Stimulated activated CD8-positive, alpha-beta memory T cell treated with anti-CD3 and anti-CD28 coated beads, Interleukin-7, amount 100 ng/mL, for 1 hour (primary cell): ENCODE results near the gene MELK.

Source experiments
- DNase-seq, 2 donors: peaks; one replicate each; pipeline ENCODE4 v3.0.0-alpha.2; 2020; ENCODE audit warnings: low read depth in 2 of 2

Gene MELK

DNA sequence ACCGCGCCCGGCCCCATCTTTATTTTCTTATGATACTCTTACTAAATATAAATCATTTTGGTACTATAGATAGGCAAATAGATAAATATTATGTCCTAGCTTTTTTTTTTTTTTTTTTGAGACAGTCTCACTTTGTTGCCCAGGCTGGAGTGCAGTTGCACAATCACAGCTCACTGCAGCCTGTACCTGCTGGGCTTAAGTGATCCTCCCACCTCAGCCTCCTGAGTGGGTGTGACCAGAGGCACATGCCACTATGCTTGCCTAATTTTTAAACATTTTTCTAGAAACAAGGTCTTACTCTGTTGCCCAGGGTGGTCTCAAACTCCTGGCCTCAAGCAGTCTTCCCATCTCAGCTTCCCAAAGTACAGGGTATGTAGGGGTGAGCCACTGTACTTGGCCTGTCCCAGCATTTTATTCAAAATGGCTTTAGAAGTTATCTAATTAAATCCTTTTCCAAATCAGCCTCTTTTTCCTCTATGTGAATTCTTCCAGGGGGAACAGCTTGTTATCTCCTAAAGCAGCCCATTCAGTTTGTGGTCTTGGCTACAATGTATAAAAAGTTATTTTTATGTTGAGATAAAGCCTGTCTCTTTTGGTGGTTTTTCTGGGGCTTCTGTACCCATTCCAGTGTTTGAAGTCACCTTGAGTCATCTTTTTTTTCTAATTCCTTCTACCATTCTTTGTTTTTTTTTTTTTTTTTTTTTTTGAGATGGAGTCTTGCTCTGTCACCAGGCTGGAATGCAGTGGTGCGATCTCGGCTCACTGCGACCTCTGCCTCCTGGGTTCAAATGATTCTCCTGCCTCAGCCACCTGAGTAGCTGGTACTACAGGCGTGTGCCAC is 12.1 kb downstream of the MELK start:
- no peak for DNase-seq

DNA sequence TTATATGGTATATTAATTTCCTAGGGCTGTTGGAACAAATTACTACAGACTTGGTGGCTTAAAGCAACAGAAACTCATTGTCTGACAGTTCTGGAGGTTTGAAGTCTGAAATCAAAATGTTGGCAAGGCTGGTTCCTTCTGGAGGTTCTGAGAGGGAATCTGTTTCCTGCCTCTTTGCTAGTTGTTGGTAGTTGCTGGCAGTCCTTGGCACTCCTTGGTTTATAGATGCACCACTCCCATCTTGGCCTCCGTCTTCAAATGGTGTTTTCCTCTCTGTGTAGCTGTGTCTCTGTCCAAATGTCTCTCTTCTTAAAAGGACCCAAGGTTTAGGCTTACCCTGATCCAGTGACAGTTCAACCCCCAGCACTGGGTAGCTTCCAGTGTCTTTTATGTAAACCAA is 17.5 kb downstream of the MELK start:
- no peak for DNase-seq

DNA sequence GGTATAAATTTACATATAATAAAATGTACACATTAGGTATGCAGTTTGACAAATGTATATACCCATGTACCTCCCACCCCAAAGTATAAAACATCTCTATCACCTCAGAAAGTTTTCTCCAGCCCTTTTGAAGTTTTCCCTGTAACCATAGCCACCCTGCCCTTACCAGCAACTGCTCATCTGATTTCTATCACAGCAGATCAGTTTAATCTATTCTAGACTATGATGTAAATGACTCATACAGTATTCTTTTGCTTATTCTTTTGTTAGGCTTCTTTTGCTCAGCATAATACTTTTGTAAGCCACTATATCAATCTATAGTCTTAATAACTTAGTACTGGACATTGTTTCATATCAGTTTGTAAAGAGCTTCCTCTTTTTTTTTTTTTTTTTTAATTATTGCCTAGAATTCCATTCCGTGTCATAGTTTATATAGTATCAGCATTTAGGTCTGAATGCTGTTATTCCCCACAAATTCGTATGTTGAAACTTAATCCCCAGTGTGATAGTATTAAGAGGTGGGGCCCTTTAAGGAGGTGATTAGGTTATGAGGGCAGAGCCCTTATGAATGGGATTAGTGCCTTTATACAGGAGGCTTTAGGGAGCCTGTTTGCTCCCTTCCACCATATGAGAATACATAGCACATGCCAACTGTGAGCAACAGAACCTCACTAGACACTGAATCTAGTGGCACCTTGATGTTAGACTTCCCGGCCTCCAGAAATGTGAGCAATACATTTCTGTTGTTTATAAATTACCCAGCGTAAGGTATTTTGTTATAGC is 20.3 kb downstream of the MELK start:
- DNase-seq = no peak

DNA sequence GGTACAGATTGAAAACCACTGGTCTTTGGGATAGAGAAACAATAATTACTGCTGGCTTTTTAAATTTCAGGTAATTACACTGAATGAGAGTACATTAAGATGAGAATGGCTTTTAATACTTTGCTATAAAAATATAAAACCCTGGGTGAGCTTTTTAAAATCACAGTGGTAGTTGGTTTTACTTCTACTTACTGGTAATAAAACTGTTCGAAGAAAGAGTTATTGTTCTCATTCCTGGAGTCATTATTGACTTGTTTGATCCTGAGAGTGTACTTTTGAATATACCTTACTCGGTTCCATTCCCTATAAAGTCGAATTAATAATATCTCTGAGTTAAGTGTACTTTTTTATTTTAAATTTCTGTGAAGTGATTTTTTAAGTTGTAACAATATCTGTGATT is 21.5 kb downstream of the MELK start:
- DNase-seq = no peak

DNA sequence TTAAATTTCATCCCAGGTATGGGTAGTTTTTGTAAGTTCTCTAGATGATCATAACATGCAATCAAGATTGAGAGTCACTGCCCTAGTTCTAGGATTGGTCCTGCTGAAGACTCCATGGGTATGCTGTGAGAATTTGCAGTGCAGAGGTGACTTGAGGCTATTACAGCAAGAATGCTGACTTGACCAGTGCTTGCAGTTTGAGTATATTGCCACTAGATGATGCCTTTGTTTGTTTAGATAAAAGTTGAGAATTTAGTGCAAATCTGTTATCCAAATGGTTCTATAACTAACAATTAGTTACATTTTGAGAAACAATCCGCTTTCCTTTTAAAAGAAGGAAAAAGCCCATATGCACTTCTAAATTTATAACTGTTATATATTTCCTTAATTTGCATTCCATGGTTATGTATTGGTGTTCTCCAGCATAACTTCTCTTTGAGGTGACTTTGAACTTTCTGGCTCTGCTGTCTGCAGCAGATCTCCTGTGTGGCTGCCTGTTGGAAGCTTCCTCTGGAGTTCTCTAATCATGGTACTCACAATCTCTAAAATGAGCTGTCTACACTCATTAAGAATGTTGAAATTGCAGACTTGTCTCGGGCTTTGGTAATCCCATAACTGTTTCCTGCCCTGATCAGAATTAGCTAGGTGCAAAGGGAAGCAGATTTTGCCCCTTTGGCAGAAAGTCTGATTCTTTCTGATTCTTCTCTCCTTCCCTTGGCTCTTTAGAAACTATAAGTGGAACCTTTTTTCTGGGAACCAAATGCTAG is 24.9 kb downstream of the MELK start:
- no peak for DNase-seq

DNA sequence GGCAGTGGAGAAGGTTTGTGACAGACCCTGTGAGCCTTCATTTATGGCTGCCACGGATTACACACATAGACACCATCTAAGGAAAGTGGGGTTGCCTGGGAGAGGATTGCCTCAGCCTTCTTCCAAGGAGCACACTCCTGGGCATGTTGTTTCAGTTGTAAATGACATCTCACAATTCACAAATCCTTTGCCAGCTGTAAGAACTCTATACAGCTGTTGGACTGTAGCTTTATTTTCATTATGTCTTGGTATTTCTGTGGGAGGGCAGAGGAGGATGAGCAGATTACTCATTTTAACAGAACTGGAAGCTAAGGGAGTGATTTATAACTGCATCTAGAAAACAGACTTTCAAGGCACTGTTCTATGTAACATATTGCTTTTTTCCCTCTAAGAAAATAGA is 25.6 kb downstream of the MELK start:
- DNase-seq = no peak

DNA sequence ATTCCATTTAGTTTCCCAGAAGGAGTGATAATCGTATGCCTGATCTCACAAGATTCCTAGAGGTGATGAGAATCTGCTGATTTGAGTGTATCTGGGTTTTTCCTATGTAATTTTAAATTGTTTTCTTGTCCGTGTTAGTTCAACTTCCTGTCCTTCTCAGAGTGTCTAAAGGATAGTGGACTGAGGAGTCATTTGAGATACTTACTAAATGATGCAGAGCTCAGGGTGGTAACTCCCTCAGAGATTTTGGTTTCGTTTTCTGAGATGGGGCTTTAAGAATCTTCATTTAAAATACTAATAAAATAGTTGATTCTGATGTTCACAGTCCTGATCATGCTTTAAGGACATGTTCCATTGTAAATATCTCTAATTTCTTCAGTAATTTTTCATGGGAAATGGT is 30.3 kb downstream of the MELK start:
- DNase-seq = no peak

DNA sequence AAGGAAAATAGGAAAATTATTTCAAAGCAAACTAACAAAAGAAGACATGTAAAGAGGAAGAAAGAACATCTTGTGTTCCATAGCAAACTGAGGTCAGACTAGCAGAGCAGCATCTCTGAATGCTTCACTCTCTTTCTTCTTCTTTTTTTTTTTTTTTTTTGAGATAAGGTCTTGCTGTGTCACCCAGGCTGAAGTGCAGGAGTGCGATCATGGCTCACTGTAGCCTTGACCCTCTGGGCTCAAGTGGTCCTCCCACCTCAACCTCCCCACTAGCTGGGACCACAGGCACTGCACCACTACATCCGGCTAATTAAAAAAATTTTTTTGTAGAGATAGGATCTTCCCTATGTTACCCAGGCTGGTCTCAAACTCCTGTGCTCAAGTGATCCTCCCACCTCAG is 36.6 kb downstream of the MELK start:
- DNase-seq = no peak

DNA sequence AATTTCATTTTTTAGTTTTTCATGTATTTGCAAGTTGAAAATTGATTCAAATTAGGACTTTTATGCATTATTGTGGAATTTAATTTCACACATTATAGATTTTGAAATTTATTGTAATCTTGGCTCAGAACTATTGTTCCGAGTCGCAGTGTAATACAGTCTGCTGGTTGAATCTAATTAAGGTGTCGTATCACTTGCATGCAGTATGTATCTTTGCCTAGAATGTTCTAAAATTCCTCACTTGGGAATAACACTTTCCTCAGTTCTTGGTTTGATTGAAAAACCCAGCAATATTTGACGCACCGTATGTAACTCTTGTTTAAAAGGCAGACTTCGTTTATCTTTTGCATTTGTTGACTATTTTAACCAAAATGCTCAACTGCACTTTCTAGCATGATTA is 49.4 kb downstream of the MELK start:
- DNase-seq = no peak

DNA sequence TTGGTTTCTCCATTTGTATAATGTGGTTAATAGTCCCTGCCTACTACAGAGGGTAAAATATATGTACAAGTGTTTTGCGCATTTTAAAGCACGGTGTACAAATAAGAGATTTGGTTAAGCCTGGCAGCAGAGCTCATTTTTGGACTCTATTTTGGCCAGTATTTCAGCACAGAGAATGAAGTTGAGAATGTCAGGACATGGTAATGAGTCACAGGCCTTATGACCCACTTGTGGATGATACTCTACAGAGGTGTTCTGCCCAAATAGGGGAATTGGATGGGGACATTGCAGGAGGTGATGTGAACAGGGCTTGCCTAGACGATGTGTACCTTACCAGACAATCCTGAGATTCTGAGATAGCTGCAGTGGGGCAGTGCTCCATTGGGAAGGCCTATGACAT is 50.6 kb downstream of the MELK start:
- DNase-seq = no peak

DNA sequence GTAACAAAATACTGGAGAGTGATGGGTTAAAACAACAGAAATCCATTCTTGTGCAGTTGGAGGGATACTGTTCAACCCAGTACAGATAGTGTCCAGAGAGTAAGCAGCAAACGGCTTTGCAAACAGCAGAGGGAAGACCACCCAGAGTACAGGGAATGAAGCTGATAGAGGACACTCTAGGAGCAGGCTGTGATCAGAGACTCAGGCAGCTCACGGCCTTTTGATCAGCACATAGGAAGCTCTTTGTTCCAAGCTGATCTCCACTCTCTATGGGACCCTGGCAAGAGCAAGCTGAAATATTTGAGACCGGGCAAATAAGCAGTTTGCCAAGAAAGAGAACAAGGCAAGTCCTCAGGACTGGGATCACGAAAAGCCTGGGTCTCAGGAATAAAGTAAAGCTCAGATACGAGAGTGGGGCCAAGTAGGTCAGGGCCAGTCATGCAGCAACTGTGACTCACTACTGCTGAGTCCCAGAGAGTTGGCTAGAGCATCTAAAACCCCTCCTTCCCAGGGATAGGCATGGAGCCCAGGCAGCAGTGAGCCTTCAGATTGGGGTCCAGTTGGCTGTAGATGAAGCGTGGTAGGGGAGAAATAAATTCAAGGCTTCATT is 52.4 kb downstream of the MELK start:
- DNase-seq = no peak

DNA sequence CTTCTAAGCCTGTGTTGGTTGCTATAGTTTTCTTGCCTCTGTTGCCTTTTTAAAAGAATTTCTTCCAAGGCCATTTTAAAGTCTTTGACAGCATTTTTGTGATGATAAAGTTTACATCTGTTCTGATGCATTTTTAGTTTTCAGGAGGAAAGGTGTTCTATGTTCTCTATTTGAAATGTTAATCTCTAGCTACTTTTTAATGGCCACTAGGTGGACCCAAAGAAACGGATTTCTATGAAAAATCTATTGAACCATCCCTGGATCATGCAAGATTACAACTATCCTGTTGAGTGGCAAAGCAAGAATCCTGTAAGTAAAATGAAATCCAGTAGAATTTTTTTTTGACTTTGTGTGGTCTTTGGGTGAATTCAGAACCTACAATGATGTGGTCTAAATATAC is 60.2 kb downstream of the MELK start:
- DNase-seq = no peak

DNA sequence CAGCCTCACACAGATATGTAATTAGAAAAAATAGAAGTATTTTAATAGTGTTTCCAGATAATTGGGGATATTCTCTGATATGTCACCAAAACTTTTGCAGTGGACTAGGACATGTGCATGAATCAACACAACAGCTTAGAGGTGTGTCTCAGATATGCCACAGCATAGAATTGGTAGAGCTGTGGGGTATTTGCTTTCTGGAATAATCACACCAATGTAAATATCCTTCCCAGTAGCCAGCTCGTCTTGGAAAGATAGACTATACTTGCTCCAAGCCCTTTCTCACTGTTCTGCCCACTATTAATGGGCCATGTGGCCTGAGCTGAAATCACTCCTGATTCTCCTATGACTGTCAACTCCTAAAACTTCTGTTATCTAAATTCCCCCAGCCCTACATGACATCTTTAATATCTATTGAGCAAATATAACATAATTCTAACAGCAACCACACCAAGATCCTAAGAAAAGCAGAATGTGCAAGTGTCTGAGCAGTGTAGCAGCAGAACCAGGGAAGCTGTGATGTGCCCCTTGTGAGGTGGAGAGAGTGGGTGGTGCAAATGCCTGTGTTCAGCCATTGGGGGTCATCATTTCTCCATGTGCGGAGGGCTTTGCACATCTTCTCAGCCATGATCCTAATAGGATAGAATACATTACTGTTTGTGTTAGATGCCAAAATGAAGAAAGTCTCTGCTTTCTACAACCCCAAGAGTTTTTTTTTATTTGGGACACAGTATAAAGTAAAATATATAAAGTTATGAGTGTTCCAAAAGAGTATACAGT is 65.0 kb downstream of the MELK start:
- no peak for DNase-seq

DNA sequence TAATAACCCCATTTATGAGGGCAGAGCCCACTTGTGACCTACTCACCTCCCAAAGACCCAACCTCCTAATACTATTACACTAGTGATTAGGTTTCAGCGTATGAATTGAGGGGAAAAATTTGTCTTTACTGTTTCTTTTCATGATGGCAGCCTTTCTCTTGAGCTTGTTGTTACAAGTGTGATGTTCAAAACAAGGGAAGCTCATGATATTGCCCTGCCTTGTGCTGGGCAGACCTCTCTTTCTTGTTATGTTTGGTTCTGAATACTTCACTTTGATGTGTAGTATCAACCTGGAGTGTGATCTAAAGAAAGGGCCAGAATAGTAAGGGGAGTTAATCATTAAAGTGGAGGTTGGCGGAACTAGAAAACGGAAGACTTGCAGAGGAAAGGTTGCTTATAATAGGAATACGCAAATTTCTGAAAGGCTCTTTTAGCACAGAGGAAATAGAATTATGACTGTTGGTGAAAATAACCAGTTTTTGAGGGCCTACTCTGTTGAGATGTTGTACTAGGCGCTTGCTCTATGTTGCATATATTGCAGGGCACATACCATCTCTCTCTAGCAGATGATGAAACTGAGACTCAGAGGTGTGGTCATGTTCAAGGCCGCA is 68.2 kb downstream of the MELK start:
- DNase-seq = no peak

DNA sequence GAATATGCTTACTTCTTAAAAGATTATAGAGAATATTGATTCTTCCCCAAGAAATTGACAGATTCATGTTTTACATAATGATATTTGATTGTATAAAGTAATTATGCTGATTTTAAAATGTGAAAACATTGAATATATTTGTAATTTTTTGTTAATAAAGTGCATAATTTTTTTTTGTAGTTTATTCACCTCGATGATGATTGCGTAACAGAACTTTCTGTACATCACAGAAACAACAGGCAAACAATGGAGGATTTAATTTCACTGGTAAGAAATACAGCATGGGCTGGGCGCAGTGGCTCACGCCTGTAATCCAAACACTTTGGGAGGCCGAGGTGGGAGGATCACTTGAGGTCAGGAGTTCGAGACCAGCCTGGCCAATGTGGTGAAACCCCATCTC is 70.1 kb downstream of the MELK start:
- DNase-seq = no peak

DNA sequence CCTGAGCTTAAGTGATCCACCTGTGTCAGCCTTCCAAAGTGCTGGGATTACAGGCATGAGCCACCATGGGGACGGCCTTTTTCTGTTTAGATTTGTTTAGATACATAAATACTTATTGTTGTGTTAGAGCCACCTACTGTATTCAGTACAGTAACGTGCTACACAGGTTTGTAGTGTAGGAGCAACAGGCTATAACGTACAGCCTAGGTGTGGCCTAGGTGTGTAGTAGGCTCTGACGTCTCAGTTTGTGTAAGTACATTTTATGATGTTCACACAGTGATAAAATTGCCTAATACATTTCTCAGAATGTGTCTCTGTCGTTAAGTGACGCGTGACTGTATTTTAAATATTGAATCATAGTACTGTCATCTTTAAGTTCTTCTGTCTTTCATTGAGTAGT is 84.1 kb downstream of the MELK start:
- no peak for DNase-seq

DNA sequence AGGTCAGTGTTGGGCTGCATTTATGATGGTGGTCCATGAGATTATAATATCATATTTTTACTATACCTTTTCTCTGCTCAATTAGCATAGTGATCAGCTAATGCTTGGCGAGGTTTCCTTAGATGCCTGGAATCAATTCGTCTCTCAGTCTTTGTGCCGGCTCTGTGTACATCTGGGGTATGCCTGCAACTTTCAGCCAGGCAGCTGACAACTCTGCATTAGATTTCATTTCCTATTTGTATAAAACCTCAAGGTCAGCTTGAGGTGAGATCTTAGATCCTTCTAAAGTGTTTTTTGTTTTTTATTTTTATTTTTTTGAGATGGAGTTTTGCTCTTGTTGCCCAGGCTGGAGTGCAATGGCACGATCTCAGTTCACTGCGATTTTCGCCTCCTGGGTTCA is 86.8 kb downstream of the MELK start:
- no peak for DNase-seq

DNA sequence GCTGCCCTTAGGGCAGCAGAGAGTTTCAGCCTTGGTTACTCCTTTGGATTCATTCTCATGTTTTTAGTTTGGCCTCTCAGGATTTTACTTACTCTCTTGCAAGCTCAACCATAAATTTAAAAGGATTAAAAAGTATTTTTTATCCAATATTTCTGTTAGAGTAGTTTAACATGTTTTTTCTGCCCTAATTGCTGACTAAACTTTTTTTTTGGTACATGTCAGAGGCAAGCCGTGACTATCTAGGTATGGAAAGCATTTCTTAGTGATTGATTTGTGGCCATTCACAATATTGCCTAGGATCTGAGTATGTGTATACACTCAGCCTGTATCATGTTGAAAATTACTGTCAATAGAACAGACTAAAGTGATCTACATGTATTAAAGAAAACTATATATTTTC is 92.1 kb downstream of the MELK start:
- no peak for DNase-seq

DNA sequence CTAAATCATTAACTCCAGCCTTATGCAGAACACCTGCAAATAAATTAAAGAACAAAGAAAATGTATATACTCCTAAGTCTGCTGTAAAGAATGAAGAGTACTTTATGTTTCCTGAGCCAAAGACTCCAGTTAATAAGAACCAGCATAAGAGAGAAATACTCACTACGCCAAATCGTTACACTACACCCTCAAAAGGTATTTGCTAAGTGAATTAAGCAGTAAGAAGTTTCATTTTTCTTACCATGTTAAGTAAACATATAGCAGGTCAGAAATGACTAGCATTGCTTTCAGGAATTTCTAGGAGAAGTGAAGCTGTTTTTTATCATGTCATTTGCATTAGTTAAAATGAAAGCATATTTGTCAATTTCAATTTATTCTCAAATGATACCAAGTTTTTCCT is 92.7 kb downstream of the MELK start:
- no peak for DNase-seq

DNA sequence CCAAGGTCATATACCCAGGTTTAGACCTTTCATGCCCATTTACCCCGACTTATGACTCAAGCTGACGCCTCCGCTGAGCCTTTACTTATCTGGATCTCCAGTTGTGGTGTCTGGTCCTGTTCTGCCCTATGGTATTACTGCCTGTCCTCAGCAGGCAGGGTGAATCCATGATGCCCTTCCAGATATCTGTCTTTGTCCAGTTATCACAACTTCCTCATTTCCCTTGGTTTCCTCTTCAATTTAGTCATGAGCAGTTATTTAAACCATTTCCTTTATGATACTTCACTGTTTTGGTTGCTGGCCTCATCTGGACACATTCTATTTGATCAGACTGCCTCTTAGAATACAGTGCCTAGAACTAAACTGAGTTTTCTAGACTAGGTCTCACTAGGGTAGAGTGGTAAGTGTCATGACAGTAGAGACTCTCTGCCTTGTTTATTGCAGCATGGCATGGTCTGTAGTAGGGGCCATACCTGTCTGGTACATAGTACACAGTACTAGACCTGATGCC is 93.3 kb downstream of the MELK start:
- DNase-seq = no peak

DNA sequence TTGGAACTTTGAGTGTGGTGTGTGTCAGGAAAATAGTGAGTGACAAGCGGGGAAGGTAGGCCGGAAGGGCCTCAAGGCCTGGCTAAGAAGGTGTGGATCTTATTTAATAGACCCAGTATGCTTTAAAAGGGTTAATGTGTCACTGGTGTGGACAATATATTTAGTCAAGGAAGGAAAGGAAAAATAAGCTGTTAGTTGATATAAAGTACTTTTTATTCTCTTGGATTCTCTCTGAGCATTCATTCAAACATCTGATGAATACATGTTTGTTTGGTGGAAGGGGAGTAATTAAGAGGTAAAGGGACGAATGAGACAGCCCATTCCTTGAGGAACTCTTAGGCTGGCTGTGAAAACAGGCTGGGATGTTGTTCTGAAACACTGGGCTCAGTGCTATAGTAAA is 98.9 kb downstream of the MELK start:
- DNase-seq = no peak
